Midbrain (tissue), 1 donor: Measurements from ENCODE around the gene CRELD1.

Source experiments
- DNase-seq: peaks from one replicate; lab custom pipeline; 2025; lab: John Stamatoyannopoulos, UW

CRELD1 gene

DNA sequence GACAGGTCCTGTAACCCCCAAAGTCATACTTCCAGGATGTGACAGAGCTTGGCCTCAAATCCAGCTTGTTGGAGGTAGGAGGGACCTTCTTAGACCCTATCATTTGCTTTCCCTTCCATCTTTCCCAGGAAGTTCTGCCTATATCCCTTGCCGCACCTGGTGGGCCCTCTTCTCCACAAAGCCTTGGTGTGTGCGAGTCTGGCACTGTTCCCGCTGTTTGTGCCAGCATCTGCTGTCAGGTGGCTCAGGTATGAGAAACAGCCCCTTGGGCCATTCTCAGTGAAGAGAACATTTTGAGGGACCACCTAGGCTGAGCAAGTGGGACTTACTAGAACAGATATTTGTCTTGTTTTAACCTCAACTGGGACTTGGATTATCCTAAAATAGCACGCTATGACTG is 29.7 kb upstream of the CRELD1 start:
- DNase-seq, result no peak

DNA sequence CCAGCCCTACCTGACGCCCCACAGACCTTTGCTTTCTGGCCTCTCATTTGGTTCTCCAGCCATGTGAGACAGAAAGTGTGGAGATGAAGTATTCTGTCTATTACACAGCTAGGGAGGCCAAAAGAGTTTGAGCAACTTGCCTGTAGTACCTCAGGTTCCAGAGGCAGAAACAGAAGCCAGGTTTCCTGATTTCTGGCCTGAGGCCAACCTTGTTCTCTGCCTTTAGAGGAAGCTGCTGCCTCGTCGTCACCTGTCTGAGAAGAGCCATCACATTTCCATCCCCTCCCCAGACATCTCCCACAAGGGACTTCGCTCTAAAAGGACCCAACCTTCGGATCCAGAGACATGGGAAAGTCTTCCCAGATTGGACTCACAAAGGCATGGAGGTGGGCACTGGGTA is 27.2 kb upstream of the CRELD1 start:
- DNase-seq, result no peak

DNA sequence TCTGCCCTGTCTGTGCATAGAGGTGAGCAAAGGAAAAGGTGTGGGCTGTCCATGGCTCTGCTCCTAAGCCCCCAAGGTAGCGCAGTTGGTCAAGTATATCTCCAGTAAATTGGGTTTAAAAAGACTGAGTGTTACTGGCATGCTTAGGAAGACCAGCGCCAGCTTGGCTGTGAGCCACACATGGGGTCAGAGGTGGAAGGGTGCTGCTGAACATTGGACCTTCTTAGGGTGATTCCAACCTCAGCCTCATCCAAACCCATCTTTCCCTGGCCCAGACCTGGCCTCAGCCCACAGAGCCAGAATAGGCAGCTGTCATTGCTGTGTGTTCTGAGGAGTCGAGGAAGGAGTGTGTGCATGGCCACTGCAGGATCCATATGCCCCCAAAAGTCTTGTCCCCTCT is 25.3 kb upstream of the CRELD1 start:
- DNase-seq, result no peak

DNA sequence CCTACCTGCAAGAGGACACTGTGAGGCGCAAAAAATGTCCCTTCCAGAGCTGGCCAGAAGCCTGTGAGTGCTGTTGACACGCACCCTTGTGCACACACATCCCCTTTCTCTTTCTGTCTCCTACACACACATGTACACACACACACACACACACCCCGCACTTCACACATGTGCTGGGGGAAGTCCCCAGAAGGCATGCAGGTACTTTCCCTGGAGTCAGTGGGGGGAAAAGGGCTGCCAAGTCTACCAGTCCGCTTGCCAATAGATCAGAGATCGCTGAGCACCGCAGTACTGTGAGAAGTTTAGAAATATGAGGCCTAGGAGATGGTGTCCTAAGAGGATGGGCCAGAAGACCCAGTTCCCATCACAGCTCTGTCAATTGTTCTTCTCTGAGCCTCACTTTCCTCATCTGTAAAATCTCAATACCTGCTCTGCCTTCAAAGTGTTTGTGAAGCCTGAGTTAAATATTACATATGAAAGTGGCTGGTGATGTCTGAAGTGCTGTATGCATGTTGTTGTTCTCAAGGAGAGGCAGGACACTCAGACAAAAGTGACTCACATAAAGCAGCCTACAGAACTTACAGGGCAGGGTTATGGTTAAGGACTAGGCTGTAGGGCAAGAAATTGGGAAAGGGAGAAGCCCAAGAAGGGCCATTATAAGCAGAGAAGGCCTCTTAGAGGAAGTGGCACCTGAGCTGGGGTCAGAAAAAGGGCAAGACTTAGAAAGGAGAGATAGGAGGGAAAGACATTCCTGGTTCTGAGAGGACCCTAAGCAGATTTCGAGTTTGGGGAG is 24.2 kb upstream of the CRELD1 start:
- no peak for DNase-seq

DNA sequence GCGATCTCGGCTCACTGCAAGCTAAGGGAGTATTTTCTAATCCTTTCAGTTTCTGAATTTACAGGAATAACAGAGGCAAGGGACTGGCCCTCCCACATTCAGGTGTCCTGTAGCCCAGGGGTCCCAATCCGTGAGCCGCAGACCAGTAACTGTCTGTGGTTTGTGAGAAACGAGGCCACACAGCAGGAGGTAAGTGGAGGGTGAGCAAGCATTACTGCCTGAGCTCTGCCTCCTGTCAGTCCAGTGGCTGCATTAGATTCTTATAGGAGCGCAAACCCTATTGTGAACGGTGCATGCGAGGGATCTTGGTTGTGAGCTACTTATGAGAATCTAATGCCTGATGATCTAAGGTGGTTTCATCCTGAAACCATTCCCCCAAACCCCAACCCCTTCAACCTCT is 21.8 kb upstream of the CRELD1 start:
- no peak for DNase-seq

DNA sequence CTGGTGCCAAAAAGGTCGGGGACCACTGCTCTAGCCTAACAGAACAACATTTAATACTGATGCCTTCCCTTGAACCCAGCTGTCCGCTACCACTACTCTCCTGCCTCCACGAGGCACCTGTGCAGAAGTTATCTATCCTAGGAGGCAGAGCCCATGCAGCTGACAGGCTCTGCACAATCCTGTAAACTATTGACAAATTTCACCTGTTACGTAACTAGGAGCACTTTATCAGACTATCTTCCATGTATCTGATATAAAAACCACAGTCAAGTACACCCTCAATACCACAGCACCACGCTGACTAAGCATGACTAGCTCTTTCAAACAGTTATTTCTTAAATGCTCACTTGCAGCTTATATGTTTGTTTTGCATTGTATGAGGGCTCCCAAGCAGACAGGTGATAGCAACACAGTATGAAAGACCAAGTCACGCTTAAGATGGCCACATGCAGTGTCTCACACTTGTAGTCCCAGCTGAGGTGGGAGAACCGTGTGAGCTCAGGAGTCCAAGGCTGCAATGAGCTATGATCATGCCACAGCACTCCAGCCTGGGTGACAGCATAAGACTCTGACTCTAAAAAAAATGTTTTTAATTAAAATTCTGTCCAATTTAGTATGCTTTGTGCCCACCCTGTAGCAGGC is 21.2 kb upstream of the CRELD1 start:
- no peak for DNase-seq

DNA sequence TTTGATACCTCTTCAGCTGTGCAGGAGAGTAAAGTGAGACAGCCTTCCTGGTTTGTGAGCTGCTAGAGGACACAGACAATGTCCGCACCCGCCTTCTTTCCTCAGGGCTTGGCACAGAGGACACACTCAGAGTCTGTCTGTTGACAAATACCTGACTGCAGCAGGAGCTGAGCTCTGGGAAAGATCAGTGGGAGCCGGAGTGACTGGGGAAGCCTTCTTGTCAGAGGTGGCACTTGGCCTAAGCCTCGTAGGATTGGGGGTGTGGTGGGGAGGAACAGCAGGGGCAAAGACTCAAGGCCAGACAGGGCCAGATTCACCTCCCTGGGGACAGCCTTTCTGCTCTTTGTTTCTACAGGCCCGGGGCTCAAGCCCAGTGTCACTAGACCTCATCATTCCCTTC is 20.0 kb upstream of the CRELD1 start:
- DNase-seq, result no peak

DNA sequence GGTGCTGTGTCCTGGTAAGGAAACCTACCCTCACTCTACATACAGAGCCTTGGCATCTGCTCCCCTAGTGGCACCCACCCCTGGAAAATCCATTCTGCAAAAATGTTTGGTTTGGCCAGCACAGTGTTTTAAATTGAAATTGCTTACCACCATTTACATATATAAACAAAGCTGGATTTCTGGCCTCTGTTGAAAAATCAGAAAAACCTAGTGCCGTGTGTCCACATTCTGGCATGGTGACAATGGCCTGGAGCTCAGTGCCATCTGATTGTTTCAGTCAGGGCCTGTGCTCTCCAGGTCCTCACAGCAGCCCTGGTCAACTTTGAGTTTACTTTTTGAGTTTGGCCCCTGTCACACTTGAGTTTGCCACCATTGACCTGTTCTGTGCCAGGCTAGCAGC is 19.6 kb upstream of the CRELD1 start:
- DNase-seq, result no peak

DNA sequence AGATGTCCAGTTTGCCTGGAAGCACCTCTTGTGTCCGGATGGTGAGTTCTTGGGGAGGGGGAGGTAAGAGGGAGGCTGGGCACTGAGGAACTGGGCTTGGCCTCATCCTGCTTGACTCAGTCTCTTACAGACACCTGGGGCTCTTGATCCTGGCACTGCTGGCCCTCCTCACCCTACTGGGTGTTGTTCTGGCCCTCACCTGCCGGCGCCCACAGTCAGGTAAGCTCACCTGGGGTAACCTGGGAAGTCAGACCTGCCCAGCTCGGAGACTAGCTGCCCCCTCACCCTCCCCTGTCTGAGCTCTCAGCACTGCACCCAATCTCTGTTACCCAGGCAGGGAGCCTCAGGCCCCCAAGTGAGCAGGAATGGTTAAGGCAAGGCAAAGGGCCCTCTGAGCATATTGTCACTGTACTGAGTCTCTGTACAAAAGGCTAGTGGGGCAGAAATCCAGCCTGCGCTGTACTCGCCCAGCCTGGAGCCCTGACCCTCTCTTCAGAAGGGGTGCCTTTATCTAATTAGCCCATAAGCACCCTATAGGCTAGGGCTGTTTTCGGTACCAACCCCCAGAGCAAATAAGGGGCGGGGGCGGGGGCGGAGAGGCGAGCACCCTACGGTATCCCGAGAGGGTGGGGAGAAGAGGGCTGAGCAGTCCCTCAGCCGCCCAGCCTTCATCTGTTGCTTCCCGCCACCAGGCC is 18.9 kb upstream of the CRELD1 start:
- no peak for DNase-seq

DNA sequence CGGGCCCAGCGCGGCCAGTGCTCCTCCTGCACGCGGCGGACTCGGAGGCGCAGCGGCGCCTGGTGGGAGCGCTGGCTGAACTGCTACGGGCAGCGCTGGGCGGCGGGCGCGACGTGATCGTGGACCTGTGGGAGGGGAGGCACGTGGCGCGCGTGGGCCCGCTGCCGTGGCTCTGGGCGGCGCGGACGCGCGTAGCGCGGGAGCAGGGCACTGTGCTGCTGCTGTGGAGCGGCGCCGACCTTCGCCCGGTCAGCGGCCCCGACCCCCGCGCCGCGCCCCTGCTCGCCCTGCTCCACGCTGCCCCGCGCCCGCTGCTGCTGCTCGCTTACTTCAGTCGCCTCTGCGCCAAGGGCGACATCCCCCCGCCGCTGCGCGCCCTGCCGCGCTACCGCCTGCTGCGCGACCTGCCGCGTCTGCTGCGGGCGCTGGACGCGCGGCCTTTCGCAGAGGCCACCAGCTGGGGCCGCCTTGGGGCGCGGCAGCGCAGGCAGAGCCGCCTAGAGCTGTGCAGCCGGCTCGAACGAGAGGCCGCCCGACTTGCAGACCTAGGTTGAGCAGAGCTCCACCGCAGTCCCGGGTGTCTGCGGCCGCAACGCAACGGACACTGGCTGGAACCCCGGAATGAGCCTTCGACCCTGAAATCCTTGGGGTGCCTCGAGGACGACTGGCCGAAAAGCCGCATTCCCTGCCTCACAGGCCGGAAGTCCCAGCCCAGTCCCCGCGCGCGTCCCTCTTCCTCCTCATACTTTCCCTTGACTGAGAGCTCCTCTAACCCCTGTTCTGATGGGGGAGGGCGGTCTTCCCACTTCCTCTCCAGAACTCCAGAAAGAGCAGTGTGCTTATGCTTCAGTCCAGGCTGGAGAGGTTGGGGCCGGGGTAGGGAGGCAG is 18.1 kb upstream of the CRELD1 start:
- peak; percentile 61 for DNase-seq

DNA sequence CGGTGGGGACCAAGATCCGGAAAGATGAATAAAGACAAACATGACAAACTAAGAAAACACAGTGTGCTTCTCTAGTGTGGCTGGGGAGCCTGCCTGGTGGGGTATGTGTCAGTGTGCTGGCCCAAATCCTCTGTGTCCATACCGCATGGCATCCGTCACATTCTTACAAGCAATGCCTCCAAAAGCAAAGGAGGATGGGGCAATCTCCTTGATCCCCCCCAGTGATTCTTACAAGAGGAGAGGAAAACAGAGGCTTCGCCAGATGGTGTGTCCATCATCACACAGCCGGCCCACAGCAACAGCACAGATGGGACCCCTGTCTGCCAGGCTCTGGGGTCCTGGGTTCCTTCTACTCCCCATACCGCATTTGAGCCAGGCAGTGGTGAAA is 17.3 kb upstream of the CRELD1 start:
- no peak for DNase-seq

DNA sequence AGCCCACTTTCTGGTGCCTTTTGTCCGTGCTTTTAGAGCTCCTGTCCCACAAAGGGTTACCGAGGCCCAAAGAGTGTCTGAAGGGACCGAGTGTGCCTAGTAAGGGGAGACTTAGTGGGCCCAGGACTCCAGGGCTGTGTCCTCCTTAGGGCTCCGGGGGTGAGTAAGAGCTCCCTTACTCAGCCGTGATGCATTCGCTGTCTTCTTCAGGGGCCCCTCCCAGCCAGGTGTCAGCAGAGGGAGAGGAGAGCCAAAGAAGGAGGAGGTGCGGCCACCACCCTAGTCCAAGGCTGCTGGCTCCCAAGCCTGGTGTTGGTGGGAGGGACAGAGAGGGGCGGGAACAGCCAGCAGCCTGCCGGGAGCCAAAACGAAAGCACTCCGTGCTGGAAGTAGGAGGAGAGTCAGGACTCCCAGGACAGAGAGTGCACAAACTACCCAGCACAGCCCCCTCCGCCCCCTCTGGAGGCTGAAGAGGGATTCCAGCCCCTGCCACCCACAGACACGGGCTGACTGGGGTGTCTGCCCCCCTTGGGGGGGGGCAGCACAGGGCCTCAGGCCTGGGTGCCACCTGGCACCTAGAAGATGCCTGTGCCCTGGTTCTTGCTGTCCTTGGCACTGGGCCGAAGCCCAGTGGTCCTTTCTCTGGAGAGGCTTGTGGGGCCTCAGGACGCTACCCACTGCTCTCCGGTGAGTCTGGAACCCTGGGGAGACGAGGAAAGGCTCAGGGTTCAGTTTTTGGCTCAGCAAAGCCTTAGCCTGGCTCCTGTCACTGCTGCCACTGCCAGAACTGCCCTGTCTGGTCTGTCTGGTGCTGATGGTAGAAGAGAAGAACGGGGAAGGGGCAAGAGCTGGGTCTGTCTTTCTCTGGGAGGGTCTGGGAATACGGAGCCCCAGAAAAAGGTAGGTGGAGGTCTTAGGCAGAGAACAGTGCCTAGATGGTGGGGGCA is 16.6 kb upstream of the CRELD1 start, which contains the start of gene IL17RC:
Gene IL17RC, plus strand, starts transcription at position 365 of the 947 bp plus-strand sequence. Its CDS starts 218 bp downstream, at position 583.
- peak; percentile 47 for DNase-seq

DNA sequence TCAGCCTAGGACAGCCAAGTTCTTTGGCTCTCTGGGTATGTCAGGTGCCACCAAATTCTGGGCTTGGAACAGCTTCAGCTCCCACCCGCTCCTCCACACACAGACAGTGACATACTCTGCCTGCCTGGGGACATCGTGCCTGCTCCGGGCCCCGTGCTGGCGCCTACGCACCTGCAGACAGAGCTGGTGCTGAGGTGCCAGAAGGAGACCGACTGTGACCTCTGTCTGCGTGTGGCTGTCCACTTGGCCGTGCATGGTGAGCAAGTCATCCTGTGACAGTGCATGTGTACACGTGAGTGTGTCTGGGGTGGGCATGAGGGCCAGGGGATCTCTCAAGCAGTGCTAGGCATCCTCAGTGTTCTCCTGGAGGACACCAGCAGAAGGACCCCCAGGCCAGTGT is 15.8 kb upstream of the CRELD1 start:
- DNase-seq, result no peak

DNA sequence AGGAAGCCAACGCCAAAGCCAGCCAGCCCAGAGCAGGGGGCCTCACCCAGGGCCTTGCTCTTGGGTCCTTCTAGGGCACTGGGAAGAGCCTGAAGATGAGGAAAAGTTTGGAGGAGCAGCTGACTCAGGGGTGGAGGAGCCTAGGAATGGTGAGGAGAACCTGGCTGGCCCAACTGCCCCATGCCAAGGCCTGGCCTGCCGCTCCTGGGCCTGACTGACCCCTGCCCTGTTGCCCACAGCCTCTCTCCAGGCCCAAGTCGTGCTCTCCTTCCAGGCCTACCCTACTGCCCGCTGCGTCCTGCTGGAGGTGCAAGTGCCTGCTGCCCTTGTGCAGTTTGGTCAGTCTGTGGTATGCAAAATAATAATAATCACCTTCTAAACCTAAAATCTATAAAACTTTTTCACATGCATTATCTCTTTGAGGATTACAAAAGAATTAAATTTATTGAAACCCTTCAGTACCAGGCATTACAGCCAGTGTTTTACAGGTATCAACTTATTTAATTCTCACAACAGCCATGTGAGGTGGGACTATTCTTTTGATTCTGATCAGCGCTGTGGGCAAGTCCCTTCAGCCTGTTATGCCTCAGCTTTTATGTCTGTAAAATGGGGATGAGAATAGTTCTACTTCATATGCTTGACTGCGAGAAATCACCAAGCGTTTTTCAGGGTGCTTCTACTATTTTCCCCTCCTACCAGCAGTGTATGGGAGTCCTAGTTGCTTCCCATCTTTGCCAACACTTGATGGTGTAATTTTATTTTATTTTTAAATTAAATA is 15.2 kb upstream of the CRELD1 start:
- no peak for DNase-seq

DNA sequence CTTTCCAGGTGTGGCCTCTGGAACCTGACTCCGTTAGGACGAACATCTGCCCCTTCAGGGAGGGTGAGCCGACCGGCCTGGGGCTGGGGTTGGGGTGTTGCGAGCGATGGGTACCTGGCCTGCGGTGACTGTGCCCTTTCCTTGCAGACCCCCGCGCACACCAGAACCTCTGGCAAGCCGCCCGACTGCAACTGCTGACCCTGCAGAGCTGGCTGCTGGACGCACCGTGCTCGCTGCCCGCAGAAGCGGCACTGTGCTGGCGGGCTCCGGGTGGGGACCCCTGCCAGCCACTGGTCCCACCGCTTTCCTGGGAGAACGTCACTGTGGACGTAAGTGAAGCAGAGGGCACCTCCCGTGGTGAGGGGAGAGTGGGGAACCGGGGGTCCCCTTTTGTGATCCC is 5.5 kb upstream of the CRELD1 start:
- DNase-seq, result no peak

DNA sequence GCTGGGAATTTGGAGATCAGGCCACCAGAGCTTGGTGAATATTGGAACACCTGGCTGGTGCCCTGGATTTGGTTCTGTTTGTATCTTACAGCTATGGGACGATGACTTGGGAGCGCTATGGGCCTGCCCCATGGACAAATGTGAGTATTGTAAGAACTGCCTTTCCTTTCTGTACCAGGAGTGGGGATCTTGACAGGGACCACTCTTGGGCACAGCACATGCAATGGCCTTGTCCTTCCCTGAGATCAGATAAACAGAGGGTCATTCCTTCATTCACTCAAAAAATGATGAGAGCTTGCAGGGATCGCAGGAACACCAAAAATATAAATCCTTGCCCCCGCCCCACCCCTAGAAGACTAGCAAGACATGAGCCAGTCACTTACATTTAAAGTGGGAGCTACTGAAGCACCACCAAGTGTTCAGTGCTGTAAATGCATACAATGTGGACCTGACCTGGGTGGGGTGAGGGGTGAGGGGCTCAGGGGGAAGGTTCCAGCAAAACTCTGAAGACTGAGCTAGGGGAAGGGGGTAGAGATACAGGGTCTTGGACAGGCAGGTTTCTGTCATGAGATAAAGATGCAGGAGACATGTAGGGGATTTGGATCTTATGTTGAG is 2.7 kb upstream of the CRELD1 start:
- DNase-seq, result no peak

DNA sequence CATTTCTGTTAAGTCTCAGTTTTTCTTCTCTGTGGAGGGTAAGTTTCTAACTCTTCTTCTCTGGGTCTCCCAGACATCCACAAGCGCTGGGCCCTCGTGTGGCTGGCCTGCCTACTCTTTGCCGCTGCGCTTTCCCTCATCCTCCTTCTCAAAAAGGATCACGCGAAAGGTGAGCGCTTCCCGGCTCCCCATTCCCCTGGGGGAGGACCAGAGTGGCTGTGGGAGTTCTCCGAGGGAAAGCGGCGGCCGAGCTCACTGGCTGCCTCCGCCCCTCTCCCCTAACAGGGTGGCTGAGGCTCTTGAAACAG is 1.1 kb upstream of the CRELD1 start:
- peak; percentile 50 for DNase-seq

DNA sequence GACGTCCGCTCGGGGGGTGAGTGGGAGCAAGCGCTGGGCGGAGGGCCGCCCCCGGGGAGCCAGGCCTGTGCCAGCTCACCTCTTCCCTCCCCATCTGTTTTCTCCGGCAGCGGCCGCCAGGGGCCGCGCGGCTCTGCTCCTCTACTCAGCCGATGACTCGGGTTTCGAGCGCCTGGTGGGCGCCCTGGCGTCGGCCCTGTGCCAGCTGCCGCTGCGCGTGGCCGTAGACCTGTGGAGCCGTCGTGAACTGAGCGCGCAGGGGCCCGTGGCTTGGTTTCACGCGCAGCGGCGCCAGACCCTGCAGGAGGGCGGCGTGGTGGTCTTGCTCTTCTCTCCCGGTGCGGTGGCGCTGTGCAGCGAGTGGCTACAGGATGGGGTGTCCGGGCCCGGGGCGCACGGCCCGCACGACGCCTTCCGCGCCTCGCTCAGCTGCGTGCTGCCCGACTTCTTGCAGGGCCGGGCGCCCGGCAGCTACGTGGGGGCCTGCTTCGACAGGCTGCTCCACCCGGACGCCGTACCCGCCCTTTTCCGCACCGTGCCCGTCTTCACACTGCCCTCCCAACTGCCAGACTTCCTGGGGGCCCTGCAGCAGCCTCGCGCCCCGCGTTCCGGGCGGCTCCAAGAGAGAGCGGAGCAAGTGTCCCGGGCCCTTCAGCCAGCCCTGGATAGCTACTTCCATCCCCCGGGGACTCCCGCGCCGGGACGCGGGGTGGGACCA is 632 bp upstream of the CRELD1 start:
- peak; percentile 56 for DNase-seq

DNA sequence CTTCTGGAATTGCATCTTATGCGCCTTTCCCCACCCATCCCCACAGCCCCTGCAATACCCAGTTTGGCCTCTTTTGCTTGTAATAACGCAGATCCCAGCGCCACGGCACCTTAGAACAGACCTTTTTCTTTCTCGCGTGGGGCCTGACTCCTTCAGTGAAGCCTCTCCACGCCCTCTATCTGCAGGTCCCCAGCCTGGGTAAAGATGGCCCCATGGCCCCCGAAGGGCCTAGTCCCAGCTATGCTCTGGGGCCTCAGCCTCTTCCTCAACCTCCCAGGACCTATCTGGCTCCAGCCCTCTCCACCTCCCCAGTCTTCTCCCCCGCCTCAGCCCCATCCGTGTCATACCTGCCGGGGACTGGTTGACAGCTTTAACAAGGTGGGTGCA is 594 bp downstream of the CRELD1 start:
- no peak for DNase-seq
